ENCODE results near the gene STARD9. TPM values are rescaled to one million over a fixed set of nuclear protein-coding genes. Genes with fewer than 3 reads are reported as not detected.

STARD9 gene
- total and polyA plus RNA-seq, 2 donors from 2014 or later = 1.1 to 7.2 TPM

GRCh38 chr15:42692536-42692935 lies 117.1 kb downstream of the STARD9 start:
- Histone ChIP-seq H3K36me3 (ENCODE audit: control insufficient read depth in 2 of 3, insufficient read depth in 3 of 3, low read length in 3 of 3) (peaks cover 0 to 2% (median 0%) of the 10 kb centered on the region in 3 donors), H3K27ac (ENCODE audit: low read depth in 2 of 2, low read length in 2 of 2) (no peak overlapping the region), H3K9me3 (ENCODE audit: control insufficient read depth in 2 of 3, insufficient read depth in 1 of 3, low read length in 3 of 3) (no peaks in the 10 kb centered on the region), H3K4me3 (ENCODE audit: low read length in 3 of 3) (no peak overlapping the region), H3K4me1 (ENCODE audit: control insufficient read depth in 2 of 3, insufficient read depth in 2 of 3, low read depth in 1 of 3, low read length in 3 of 3) (no peaks in the 10 kb centered on the region), H3K9ac (ENCODE audit: low read length in 3 of 3) (no peak overlapping the region), H3K27me3 (ENCODE audit: control insufficient read depth, insufficient read depth, low read length) (no peaks in the 10 kb centered on the region)
- no peak for FAIRE-seq
- TF ChIP-seq CTCF (IDR thresholded peaks at IDR 0.05; ENCODE audit: borderline replicate concordance, extremely low read depth, insufficient read depth) = no peak
- intact Hi-C loops (cut with DNase I) = no loop called here
- DNase-seq = no peak

- Histone ChIP-seq H3K9ac (ENCODE audit: low read length in 3 of 3) (no peak overlapping the region), H3K4me3 (ENCODE audit: low read length in 3 of 3) (no peak overlapping the region), H3K4me1 (ENCODE audit: control insufficient read depth in 2 of 3, insufficient read depth in 2 of 3, low read depth in 1 of 3, low read length in 3 of 3) (no peaks in the 10 kb centered on the region), H3K27me3 (ENCODE audit: control insufficient read depth, insufficient read depth, low read length) (no peaks in the 10 kb centered on the region), H3K9me3 (ENCODE audit: control insufficient read depth in 2 of 3, insufficient read depth in 1 of 3, low read length in 3 of 3) (no peaks in the 10 kb centered on the region), H3K36me3 (ENCODE audit: control insufficient read depth in 2 of 3, insufficient read depth in 3 of 3, low read length in 3 of 3) (peaks cover 0 to 2% (median 0%) of the 10 kb centered on the region in 3 donors), H3K27ac (ENCODE audit: low read depth in 2 of 2, low read length in 2 of 2) (no peak overlapping the region)
- DNase-seq = no peak
- no peak for FAIRE-seq
- TF ChIP-seq CTCF (IDR thresholded peaks at IDR 0.05; ENCODE audit: borderline replicate concordance, extremely low read depth, insufficient read depth) = no peak
- intact Hi-C loops (cut with DNase I) = no loop called here
Observed at GRCh38 chr15:42692997-42693396, 117.6 kb downstream of the STARD9 start.

GRCh38 chr15:42693496-42693895 lies 118.1 kb downstream of the STARD9 start:
- no peak overlapping the region for H3K9ac ChIP-seq (ENCODE audit: low read length in 3 of 3)
- no peak overlapping the region for H3K4me3 ChIP-seq (ENCODE audit: low read length in 3 of 3)
- no peaks in the 10 kb centered on the region for H3K27me3 ChIP-seq (ENCODE audit: control insufficient read depth, insufficient read depth, low read length)
- H3K36me3 ChIP-seq (ENCODE audit: control insufficient read depth in 2 of 3, insufficient read depth in 3 of 3, low read length in 3 of 3) = peaks cover 0 to 2% (median 0%) of the 10 kb centered on the region in 3 donors
- H3K9me3 ChIP-seq (ENCODE audit: control insufficient read depth in 2 of 3, insufficient read depth in 1 of 3, low read length in 3 of 3) = no peaks in the 10 kb centered on the region
- H3K4me1 ChIP-seq (ENCODE audit: control insufficient read depth in 2 of 3, insufficient read depth in 2 of 3, low read depth in 1 of 3, low read length in 3 of 3) = no peaks in the 10 kb centered on the region
- intact Hi-C loops (cut with DNase I) = no loop called here
- H3K27ac ChIP-seq (ENCODE audit: low read depth in 2 of 2, low read length in 2 of 2) = no peak overlapping the region
- no peak for DNase-seq
- FAIRE-seq = no peak
- no peak for TF ChIP-seq CTCF (IDR thresholded peaks at IDR 0.05; ENCODE audit: borderline replicate concordance, extremely low read depth, insufficient read depth)

GRCh38 chr15:42693942-42694341 lies 118.5 kb downstream of the STARD9 start:
- Histone ChIP-seq H3K4me1 (ENCODE audit: control insufficient read depth in 2 of 3, insufficient read depth in 2 of 3, low read depth in 1 of 3, low read length in 3 of 3) (no peaks in the 10 kb centered on the region), H3K9ac (ENCODE audit: low read length in 3 of 3) (no peak overlapping the region), H3K36me3 (ENCODE audit: control insufficient read depth in 2 of 3, insufficient read depth in 3 of 3, low read length in 3 of 3) (peaks cover 0 to 2% (median 0%) of the 10 kb centered on the region in 3 donors), H3K4me3 (ENCODE audit: low read length in 3 of 3) (no peak overlapping the region), H3K27ac (ENCODE audit: low read depth in 2 of 2, low read length in 2 of 2) (no peak overlapping the region), H3K27me3 (ENCODE audit: control insufficient read depth, insufficient read depth, low read length) (no peaks in the 10 kb centered on the region), H3K9me3 (ENCODE audit: control insufficient read depth in 2 of 3, insufficient read depth in 1 of 3, low read length in 3 of 3) (no peaks in the 10 kb centered on the region)
- no peak for FAIRE-seq
- no peak for TF ChIP-seq CTCF (IDR thresholded peaks at IDR 0.05; ENCODE audit: borderline replicate concordance, extremely low read depth, insufficient read depth)
- intact Hi-C loops (cut with DNase I) = no loop called here
- DNase-seq = no peak
